ENCODE data around the gene RARB. TPM values are rescaled to one million over a fixed set of nuclear protein-coding genes. Genes with fewer than 3 reads are reported as not detected.

RARB gene
- total and polyA plus RNA-seq, 2 experiments from 2014 or later, result 0.14 to 0.42 TPM

GRCh38 chr3:25438791-25439555 lies 10.9 kb downstream of the RARB start:
- no peaks in the 10 kb centered on the region for H3K36me3 ChIP-seq (ENCODE audit: insufficient read depth)
- H3F3A ChIP-seq (replicated peaks; ENCODE audit: low read depth), result no peaks in the 10 kb centered on the region
- H3K4me1 ChIP-seq (ENCODE audit: insufficient read depth), result peaks cover 3% of the 10 kb centered on the region
- H3K4me1 Mint-ChIP-seq, result peaks cover 17% of the 10 kb centered on the region
- H3K9me3 Mint-ChIP-seq, result no peaks in the 10 kb centered on the region; the same call in 2 of the 3 replicates
- no peaks in the 10 kb centered on the region for H3K79me2 ChIP-seq (replicated peaks; ENCODE audit: insufficient read depth)
- no peak overlapping the region for H3K27ac Mint-ChIP-seq
- H3K27ac ChIP-seq (ENCODE audit: low read depth), result no peak overlapping the region
- TF ChIP-seq, protein P1, sequence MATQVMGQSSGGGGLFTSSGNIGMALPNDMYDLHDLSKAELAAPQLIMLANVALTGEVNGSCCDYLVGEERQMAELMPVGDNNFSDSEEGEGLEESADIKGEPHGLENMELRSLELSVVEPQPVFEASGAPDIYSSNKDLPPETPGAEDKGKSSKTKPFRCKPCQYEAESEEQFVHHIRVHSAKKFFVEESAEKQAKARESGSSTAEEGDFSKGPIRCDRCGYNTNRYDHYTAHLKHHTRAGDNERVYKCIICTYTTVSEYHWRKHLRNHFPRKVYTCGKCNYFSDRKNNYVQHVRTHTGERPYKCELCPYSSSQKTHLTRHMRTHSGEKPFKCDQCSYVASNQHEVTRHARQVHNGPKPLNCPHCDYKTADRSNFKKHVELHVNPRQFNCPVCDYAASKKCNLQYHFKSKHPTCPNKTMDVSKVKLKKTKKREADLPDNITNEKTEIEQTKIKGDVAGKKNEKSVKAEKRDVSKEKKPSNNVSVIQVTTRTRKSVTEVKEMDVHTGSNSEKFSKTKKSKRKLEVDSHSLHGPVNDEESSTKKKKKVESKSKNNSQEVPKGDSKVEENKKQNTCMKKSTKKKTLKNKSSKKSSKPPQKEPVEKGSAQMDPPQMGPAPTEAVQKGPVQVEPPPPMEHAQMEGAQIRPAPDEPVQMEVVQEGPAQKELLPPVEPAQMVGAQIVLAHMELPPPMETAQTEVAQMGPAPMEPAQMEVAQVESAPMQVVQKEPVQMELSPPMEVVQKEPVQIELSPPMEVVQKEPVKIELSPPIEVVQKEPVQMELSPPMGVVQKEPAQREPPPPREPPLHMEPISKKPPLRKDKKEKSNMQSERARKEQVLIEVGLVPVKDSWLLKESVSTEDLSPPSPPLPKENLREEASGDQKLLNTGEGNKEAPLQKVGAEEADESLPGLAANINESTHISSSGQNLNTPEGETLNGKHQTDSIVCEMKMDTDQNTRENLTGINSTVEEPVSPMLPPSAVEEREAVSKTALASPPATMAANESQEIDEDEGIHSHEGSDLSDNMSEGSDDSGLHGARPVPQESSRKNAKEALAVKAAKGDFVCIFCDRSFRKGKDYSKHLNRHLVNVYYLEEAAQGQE (IDR thresholded peaks at IDR 0.05; ENCODE audit: unreplicated experiment), result no peak
- TF ChIP-seq JUNB (IDR thresholded peaks at IDR 0.05; ENCODE audit: unreplicated experiment) (no peak), CTCF (conservative IDR thresholded peaks at IDR 0.05; ENCODE audit: low read depth in 2 of 2) (no peak), EZH2 (IDR thresholded peaks at IDR 0.05; ENCODE audit: low read depth, unreplicated experiment) (no peak), STAT1 (IDR thresholded peaks at IDR 0.05; ENCODE audit: unreplicated experiment) (no peak), ZNF114 (CRISPR knock-in tag; IDR thresholded peaks at IDR 0.05) (no peak), CREB1 (CRISPR knock-in tag; IDR thresholded peaks at IDR 0.05; ENCODE audit: low read depth) (no peak)
- TF ChIP-seq, protein P2, sequence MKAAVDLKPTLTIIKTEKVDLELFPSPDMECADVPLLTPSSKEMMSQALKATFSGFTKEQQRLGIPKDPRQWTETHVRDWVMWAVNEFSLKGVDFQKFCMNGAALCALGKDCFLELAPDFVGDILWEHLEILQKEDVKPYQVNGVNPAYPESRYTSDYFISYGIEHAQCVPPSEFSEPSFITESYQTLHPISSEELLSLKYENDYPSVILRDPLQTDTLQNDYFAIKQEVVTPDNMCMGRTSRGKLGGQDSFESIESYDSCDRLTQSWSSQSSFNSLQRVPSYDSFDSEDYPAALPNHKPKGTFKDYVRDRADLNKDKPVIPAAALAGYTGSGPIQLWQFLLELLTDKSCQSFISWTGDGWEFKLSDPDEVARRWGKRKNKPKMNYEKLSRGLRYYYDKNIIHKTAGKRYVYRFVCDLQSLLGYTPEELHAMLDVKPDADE (IDR thresholded peaks at IDR 0.05), result no peak
- TF ChIP-seq, protein P3, sequence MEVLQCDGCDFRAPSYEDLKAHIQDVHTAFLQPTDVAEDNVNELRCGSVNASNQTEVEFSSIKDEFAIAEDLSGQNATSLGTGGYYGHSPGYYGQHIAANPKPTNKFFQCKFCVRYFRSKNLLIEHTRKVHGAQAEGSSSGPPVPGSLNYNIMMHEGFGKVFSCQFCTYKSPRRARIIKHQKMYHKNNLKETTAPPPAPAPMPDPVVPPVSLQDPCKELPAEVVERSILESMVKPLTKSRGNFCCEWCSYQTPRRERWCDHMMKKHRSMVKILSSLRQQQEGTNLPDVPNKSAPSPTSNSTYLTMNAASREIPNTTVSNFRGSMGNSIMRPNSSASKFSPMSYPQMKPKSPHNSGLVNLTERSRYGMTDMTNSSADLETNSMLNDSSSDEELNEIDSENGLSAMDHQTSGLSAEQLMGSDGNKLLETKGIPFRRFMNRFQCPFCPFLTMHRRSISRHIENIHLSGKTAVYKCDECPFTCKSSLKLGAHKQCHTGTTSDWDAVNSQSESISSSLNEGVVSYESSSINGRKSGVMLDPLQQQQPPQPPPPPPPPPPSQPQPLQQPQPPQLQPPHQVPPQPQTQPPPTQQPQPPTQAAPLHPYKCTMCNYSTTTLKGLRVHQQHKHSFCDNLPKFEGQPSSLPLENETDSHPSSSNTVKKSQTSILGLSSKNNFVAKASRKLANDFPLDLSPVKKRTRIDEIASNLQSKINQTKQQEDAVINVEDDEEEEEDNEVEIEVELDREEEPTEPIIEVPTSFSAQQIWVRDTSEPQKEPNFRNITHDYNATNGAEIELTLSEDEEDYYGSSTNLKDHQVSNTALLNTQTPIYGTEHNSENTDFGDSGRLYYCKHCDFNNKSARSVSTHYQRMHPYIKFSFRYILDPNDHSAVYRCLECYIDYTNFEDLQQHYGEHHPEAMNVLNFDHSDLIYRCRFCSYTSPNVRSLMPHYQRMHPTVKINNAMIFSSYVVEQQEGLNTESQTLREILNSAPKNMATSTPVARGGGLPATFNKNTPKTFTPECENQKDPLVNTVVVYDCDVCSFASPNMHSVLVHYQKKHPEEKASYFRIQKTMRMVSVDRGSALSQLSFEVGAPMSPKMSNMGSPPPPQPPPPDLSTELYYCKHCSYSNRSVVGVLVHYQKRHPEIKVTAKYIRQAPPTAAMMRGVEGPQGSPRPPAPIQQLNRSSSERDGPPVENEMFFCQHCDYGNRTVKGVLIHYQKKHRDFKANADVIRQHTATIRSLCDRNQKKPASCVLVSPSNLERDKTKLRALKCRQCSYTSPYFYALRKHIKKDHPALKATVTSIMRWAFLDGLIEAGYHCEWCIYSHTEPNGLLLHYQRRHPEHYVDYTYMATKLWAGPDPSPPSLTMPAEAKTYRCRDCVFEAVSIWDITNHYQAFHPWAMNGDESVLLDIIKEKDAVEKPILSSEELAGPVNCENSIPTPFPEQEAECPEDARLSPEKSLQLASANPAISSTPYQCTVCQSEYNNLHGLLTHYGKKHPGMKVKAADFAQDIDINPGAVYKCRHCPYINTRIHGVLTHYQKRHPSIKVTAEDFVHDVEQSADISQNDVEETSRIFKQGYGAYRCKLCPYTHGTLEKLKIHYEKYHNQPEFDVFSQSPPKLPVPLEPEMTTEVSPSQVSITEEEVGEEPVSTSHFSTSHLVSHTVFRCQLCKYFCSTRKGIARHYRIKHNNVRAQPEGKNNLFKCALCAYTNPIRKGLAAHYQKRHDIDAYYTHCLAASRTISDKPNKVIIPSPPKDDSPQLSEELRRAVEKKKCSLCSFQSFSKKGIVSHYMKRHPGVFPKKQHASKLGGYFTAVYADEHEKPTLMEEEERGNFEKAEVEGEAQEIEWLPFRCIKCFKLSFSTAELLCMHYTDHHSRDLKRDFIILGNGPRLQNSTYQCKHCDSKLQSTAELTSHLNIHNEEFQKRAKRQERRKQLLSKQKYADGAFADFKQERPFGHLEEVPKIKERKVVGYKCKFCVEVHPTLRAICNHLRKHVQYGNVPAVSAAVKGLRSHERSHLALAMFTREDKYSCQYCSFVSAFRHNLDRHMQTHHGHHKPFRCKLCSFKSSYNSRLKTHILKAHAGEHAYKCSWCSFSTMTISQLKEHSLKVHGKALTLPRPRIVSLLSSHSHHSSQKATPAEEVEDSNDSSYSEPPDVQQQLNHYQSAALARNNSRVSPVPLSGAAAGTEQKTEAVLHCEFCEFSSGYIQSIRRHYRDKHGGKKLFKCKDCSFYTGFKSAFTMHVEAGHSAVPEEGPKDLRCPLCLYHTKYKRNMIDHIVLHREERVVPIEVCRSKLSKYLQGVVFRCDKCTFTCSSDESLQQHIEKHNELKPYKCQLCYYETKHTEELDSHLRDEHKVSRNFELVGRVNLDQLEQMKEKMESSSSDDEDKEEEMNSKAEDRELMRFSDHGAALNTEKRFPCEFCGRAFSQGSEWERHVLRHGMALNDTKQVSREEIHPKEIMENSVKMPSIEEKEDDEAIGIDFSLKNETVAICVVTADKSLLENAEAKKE (CRISPR knock-in tag; IDR thresholded peaks at IDR 0.05), result no peak
- no peaks in the 10 kb centered on the region for H4K20me1 ChIP-seq (replicated peaks; ENCODE audit: insufficient read depth)
- no peaks in the 10 kb centered on the region for H3K27me3 ChIP-seq (ENCODE audit: insufficient read depth)
- H3K4me3 Mint-ChIP-seq, result no peak overlapping the region
- no peaks in the 10 kb centered on the region for H3K9me2 ChIP-seq (ENCODE audit: insufficient read depth)
- DNase-seq (ENCODE audit: low spot score), result no peak
- H3K36me3 Mint-ChIP-seq (ENCODE audit: low read depth), result no peaks in the 10 kb centered on the region
- no peak overlapping the region for H3K4me2 ChIP-seq
- H3K4me3 ChIP-seq, result no peak overlapping the region
- no peak overlapping the region; the same call in 1 of the 2 replicates for H2AFZ ChIP-seq
- ATAC-seq, result no peak
- H3K27me3 Mint-ChIP-seq (ENCODE audit: insufficient read depth, low read depth, poor library complexity), result peaks cover 4% of the 10 kb centered on the region

Measured in GM23338 (cell line).